WERI-Rb-1 (cell line): ENCODE measurements around the gene BTG2.
"Not testable (repeated sequence)": the region's sequence is repeated elsewhere in the genome, so short reads cannot be mapped to it uniquely, and the experiment has no call there.

Source experiments
- DNase-seq: peaks from one replicate; pipeline ENCODE4 v3.0.0-alpha.2; 2020
- H3K27ac ChIP-seq: fragments of 250-450 bp; sonication (Bioruptor Pico); 2 replicates; pipeline ENCODE4 v1.5.1; 2020; ENCODE audit warnings: mild to moderate bottlenecking, moderate library complexity
- H3K27me3 ChIP-seq: fragments of 250-450 bp; sonication (Bioruptor Pico); 2 replicates; pipeline ENCODE4 v1.5.1; 2021; ENCODE audit warnings: mild to moderate bottlenecking, low read depth, moderate library complexity; ENCODE audit not compliant: insufficient read depth, severe bottlenecking
- H3K36me3 ChIP-seq: fragments of 250-450 bp; sonication (Bioruptor Pico); 2 replicates; pipeline ENCODE4 v1.5.1; 2020; ENCODE audit warnings: mild to moderate bottlenecking, moderate library complexity
- H3K4me3 ChIP-seq: 2 replicates; pipeline ENCODE4 v1.5.1; 2011; ENCODE audit warnings: low read depth, mild to moderate bottlenecking, control low read depth, low read length
- H3K9me3 ChIP-seq: fragments of 250-450 bp; sonication (Bioruptor Pico); 2 replicates; pipeline ENCODE4 v1.5.1; 2021; ENCODE audit warnings: mild to moderate bottlenecking, moderate library complexity; ENCODE audit not compliant: severe bottlenecking
- TF ChIP-seq, protein P1 (sequence below): IDR thresholded peaks from 2 replicates; pipeline ENCODE4 v1.5.1; 2011; ENCODE audit warnings: low read depth, mild to moderate bottlenecking, control low read depth, inconsistent platforms, low read length

BTG2 gene

DNA sequence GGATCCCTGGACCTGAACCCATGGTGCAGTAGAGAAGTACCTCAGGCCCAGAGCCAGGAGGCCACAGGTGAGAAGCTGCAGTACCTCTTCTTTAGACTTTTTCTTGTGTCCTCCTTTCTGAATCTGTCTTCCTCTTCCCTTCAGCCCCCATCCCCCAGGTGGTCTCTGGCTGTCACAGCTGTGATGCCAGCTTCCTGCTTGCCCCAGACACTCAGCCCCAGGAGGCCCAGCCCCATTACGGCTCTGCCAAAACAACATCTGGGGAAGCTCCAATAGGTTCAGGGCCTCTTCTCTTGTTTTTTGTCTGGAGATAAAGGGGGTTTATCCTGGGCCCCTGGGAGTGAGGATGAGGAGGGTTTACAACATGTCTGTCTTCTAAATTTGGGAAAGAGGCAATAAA is 9.5 kb upstream of the BTG2 start:
- H3K27me3 ChIP-seq = no peaks in the 10 kb centered on the region
- no peaks in the 10 kb centered on the region for H3K36me3 ChIP-seq
- TF ChIP-seq, protein P1, sequence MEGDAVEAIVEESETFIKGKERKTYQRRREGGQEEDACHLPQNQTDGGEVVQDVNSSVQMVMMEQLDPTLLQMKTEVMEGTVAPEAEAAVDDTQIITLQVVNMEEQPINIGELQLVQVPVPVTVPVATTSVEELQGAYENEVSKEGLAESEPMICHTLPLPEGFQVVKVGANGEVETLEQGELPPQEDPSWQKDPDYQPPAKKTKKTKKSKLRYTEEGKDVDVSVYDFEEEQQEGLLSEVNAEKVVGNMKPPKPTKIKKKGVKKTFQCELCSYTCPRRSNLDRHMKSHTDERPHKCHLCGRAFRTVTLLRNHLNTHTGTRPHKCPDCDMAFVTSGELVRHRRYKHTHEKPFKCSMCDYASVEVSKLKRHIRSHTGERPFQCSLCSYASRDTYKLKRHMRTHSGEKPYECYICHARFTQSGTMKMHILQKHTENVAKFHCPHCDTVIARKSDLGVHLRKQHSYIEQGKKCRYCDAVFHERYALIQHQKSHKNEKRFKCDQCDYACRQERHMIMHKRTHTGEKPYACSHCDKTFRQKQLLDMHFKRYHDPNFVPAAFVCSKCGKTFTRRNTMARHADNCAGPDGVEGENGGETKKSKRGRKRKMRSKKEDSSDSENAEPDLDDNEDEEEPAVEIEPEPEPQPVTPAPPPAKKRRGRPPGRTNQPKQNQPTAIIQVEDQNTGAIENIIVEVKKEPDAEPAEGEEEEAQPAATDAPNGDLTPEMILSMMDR = no peak
- H3K9me3 ChIP-seq = no peaks in the 10 kb centered on the region
- no peak overlapping the region for H3K4me3 ChIP-seq
- no peak for DNase-seq
- H3K27ac ChIP-seq = no peak overlapping the region

DNA sequence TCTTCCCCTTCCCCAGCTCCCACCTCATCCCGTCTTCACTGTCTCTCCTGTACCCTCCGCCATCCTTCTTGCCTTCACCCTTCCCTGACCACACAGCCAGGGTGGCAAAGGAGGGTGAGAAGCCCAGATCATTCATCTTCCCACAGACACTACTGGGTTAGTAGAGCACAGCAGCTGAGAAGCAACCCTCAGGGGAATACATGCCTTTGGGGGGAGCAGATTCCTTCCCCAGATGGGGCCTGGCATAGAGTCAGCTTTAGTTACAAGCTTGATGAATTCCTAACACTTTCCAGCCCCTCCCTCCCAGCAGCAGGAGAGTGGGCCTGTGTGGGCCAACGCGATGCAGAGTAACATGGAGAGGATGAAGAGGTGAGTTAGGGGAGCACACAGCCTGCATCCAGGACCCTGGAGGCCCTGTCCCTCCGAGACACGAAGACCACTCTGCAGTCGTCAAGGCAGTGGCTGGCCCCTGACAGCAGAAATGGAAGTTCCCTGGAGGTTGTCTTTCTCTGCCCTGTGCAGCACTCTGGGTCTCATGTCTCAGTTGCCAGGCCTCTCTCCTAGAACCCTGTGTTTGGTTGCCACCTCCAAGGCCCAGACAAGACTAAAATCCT is 8.8 kb upstream of the BTG2 start:
- DNase-seq = no peak
- no peak overlapping the region for H3K4me3 ChIP-seq
- TF ChIP-seq, protein P1 = no peak
- H3K27me3 ChIP-seq = no peaks in the 10 kb centered on the region
- H3K27ac ChIP-seq = no peak overlapping the region
- no peaks in the 10 kb centered on the region for H3K36me3 ChIP-seq
- no peaks in the 10 kb centered on the region for H3K9me3 ChIP-seq

DNA sequence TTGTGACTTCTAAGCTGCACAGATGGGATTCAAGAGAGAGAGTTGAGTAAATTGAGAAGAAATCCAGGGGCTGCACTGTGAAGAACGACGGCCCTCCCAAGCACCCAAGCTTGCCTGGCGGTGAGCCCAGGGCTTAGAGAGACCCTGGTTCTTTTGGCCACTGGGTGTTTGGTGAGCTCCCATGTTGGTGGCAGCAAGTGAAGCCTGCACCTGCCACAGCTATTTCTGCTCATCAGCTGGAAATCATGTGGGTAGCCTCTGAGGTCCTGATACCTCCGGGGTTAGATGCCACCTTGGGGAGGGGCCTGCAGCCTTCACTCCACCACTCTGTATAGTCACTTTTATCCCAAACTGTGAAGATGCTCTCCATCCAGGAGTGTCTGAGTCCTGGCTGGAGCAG is 6.2 kb upstream of the BTG2 start:
- Histone ChIP-seq H3K27ac (no peak overlapping the region), H3K9me3 (no peaks in the 10 kb centered on the region), H3K36me3 (no peaks in the 10 kb centered on the region), H3K27me3 (no peaks in the 10 kb centered on the region), H3K4me3 (no peak overlapping the region)
- DNase-seq = no peak
- TF ChIP-seq, protein P1 = no peak

DNA sequence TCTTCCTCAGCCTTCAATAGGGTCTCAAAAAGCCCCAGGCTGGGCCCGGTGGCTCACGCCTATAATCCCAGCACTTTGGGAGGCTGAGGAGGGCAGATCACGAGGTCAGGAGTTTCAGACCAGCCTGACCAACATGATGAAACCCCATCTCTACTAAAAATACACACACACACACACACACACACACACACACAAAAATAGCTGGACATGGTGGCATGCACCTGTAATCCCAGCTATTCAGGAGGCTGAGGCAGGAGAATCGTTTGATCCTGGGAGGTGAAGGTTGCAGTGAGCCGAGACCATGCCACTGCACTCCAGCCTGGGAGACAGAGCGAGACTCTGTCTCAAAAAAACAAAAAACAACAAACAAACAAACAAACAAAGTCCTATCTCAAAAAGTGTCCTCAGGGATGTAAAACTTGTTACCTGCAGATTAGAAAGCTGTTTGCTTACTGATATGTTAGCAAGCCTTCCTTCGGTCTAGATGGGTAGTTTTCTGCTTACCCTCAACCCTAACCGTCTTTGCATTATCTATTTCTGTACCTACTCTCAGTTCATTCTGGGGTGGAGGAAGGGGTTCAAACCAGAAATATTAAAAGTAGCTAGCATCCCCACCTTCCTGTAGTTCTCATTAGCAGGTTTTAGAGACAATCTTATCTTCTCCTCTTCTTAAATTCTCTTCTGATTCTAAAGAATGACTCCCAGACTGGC is 5.4 kb upstream of the BTG2 start:
- H3K27me3 ChIP-seq, DNase-seq, H3K36me3 ChIP-seq, H3K4me3 ChIP-seq, H3K27ac ChIP-seq, H3K9me3 ChIP-seq: not testable (repeated sequence)

DNA sequence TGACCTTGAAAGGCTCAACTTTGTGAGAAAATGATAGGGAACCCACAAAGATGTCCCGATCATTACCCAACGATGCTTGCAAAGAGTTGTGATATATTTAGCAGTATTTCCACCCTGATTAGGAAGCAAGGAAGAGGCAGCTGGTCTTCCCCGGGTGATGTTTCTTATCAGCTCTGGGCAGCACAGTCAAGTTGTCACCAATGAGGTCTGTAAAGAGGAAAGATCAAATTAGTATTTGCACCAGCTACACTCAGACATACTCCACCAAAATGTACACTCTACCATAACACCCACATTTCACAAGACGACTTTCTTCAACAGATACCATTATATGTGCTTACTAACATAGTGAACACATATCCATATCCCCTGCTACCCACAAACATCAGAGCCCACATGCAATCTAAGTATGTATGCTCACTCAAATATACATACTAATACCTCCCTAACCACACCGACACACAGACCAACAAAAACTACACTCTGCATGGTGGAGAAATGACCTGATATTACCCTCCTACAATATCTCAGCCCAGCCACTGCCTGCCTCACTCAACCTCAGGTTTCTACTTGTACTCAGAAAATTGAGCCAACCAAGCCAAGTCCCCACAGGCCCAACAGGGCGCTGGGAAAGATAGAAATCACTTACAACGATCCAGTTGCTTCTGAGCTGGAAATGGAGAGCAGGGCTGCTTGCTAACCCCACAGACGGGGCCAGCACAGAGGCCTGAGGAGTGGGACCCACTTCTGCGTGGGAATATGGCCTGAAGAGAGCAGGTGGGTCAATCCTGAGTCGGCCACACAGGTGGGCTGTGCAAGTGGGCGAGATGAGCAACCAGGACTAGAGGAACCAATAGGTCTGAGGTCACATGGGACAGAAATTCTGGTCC is 4.6 kb upstream of the BTG2 start:
- TF ChIP-seq, protein P1 = no peak
- H3K36me3 ChIP-seq = peaks cover 3% of the 10 kb centered on the region
- H3K27ac ChIP-seq = no peak overlapping the region
- no peaks in the 10 kb centered on the region for H3K27me3 ChIP-seq
- no peak for DNase-seq
- no peaks in the 10 kb centered on the region for H3K9me3 ChIP-seq
- no peak overlapping the region for H3K4me3 ChIP-seq

DNA sequence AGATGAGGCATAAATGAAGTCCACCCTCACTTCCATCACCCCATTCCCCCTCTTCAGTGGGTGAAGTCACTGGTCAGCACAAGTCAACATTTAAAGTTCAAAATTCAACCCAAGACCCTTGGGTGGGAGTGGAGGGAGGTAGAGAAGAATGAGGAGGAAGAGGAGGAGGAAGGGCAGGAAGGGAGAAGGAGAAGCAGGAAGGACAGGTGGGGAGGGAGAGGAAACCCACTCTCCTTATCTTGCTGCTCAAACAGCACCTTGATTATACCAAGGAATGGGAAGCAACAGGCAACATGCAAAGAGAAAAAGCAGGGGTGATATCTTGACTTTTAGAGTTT is 4.0 kb upstream of the BTG2 start:
- no peak overlapping the region for H3K27ac ChIP-seq
- no peak for DNase-seq
- peaks cover 9% of the 10 kb centered on the region for H3K36me3 ChIP-seq
- no peaks in the 10 kb centered on the region for H3K9me3 ChIP-seq
- TF ChIP-seq, protein P1 = no peak
- no peak overlapping the region for H3K4me3 ChIP-seq
- H3K27me3 ChIP-seq = no peaks in the 10 kb centered on the region
